GM18517 (cell line): ENCODE results near the gene NRSN2.
"Not testable (repeated sequence)": the region's sequence is repeated elsewhere in the genome, so short reads cannot be mapped to it uniquely, and the experiment has no call there.

Experiments used
- ATAC-seq: cut with Tn5 transposase; IDR thresholded peaks from one replicate; pipeline ENCODE4 v1.9.1; 2021; ENCODE audit warnings: mild to moderate bottlenecking, moderate library complexity; ENCODE audit not compliant: unreplicated experiment

Gene NRSN2

DNA sequence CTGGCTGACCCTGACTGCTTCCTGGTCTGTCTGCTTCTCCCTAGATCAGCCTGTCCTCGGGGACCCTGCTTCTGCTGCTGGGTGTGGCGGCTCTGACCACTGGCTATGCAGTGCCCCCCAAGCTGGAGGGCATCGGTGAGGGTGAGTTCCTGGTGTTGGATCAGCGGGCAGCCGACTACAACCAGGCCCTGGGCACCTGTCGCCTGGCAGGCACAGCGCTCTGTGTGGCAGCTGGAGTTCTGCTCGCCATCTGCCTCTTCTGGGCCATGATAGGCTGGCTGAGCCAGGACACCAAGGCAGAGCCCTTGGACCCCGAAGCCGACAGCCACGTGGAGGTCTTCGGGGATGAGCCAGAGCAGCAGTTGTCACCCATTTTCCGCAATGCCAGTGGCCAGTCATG lies 6.3 kb downstream of the NRSN2 start:
- ATAC-seq = no peak

DNA sequence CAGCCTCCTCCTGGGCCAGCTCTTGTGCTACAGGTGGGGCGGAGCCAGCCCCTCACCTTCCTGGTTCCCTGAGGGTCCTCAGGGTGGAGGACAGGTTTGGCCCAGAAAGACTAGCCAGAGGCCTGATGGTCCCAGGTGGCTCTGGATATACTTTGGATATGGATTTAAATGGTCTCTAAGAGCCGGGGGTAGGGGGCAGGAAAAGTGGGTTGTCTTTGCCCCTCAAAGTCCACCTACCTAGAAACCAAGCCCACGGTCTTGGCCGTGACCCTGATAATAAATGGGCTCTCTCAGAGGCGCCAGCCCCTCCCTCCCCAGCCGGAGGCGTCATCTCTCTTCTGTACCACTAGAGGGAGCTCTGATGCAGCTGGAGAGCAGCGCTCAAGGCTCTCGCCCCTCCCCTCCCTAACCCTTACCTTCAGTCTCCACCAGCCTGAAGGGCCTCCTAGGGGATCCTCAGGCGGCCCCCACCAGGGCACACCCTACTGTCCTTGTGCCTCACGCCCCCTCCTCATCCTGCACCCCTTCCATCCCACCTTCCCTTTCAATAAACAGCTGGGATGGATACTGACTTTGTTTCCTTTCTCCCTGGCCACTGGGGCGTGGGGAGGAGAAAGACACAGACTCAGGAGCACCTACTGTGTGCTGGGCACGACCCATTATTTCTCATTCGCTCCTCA lies 7.5 kb downstream of the NRSN2 start:
- ATAC-seq = no peak

DNA sequence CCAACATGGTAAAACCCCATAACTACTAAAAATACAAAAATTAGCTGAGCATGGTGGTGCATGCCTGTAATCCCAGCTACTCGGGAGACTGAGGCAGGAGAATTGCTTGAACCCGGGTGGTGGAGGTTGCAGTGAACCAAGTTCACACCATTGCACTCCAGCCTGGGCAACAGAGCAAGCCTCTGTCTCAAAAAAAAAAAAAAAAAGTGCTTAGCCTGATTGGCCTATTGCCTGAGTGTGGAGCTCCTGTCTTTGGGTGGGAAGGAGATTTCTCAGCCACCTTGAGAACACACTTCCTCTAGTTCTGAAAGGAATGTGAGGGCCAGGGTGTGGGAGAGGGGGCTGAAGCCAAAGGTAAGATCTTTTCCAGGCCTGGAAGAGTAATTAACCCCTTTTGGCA lies 9.2 kb downstream of the NRSN2 start:
- ATAC-seq = not testable (repeated sequence)

DNA sequence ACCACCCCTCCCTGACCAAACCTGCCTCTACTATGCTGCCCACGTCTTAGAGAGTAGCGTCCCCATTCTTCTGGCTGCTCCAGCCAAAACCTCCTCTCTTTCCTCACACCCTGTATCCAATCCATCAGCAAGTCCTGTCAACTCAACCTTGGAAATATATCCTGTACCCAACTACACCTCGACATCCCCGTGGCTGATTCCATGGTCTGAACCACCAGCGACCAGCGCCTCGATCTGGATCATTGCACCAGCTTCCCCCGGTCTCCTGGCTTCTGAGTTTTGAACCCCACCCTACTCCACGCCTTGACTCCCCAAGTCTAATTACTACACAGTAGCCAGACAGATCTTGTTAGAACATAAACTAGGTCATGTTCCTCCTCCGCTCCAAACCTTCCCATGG lies 9.8 kb downstream of the NRSN2 start:
- ATAC-seq = no peak

DNA sequence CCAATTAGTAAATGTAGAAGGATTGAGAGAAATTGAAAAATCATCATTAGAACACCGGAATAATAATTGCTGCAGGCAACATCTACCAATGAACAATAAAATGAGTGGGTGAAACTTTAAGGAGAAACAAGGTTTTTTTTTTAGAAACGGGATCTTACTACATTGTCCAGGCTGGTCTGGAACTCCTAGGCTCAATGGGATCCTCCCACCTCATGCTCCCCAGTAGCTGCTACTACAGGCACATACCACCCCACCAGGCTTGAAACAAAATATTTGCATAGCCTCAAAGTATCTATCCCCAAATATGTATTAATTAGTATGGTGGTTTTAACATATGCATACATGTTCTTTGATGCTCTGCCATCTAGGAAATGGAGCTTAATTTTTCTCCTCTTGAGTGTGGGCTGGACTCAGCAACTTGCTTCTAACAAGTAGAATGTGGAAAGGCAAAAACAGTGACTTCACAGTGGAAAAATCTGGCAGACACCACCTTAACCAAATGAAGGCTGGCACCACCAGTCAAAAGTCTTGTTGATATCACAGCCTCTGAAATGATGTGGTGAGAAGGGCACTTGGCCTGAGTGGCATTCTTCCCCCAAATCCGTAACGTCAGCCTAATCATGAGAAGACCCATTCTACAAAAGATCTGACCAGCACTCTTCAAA lies 12.1 kb downstream of the NRSN2 start:
- ATAC-seq = no peak

DNA sequence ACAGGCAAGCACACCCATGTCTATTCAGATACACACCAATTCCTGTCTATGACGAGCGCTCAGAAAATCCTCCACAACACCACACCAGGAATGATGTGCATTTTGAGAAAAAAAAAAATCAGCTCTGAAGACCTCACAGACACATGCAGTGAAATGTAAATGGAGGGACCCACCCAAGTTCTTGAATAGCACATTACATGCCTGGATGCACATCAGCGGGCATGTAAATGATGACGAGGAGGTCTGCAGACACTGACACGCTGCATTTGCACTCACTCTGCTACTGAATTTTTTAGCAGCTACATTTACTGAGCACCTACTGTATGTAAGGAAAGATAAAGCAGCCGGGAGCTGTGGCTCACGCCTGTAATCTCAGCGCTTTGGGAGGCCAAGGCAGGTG lies 14.7 kb downstream of the NRSN2 start:
- ATAC-seq = peak; percentile 56

DNA sequence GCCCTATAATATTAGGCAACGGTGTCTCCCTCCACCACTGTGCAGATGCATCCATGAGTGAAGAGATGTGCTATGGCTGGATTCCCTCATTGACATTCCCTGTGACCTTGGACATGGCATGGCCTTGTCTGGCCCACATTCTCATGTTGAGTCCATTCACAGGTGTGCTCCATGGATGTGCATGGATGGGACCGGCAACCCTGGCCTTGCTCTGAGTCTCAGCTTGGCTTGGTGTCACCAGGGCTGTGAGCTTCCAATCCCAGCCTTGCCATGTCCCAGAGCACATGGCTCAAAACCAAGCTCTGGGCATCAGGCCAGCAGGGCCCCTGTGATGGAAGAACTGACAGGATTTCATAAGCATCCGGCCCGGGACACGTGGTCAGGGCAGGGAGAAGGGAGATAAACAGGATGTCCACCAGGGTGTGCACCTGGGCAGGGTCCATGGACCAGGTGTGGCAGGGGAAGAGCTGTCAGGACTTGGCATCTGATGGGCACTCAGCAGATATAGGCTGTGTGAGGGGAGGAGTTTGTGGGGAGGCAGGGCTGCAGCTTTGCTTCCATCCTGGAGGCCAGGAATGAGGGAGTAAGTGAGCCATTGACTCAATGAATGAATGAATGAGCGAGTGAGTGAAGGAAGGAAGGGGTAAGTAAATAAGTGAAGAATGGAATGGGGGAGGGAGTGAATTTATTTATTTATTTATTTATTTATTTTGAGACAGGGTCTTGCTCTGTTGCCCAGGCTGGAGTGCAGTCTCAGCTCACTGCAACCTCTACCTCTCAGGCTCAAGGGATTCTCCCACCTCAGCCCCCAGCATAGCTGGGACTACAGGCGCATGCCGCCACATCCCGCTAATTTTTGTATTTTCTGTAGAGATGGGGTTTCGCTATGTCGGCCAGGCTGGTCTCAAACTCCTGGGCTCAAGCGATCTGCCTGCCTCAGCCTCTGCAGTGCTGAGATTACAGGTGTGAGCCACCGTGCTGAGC lies 15.7 kb downstream of the NRSN2 start:
- no peak for ATAC-seq

DNA sequence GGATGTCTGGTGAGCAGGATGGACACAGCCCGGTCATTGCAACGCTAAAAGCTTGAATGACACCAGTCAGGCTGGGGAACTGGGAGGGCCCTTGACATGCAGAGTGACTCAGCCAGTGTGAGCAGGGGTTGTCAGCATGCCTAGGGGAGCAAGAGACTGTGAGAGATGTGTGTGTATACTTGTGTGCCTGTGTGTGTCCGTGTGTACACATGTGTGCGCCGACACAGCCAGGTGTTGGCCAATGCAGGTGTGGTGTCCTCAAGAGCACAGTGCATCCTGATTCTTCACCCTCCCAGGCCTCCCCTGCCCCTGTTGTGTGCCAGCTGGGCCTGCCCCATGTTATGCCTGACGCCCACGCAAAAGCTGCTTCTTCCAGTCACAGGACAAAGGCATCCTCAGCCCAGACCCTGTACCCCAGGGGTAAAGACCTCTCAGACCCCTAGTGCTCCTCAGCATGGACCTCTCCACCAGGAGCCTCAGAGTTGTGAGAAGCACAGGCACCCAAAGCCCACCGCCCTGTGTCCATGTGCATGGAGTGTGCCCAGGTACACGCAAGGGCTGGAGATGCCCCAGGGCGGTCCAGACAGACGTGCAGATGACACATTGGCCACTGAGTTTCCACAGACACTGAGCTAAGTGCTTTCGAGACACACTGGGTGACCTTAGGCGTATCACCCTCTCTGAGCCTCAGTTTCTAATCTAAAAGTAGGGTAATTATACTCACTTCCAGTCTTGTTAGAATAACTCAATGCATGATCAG lies 16.6 kb downstream of the NRSN2 start:
- no peak for ATAC-seq

DNA sequence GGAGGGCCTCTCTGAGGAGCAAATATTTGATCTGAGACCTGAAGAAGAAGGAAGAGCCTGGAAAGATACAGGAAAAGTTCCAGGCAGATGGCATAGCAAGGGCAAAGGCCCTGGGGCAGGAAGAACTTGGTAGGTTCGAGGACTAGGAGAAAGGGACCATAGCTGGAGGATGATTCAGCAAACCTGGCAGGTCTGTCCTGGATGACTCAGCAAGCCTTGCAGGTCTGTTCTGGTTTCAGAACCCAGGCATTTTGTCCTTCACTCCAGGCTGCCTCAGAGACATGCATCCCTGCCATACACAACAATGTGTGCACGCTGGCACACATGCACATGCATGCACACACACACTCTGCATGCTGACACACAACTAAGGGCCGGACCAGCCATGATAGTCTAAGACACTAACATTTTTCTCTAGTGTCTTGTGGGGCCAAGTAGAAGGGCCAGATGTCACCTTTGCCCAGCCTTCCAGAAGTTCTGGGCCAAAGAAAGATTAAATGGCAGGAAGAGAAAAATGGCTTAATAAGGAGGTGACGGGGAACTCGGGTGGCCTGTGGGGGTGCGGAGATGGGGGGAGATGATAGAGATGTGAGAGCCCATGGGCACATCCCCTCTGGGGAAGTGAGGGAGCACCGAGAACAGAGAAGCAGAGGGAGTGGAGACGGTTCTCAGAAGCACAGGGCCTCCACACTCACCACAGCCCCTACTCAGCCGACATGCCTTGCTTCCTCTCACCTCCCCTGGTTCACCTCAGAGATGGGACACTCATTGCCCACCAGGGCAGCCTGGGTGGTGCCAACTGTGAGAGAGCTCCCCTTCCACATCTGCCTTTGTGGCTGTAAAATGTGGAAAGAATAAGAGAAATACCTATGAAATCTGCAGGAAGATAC lies 18.2 kb downstream of the NRSN2 start:
- ATAC-seq = no peak

DNA sequence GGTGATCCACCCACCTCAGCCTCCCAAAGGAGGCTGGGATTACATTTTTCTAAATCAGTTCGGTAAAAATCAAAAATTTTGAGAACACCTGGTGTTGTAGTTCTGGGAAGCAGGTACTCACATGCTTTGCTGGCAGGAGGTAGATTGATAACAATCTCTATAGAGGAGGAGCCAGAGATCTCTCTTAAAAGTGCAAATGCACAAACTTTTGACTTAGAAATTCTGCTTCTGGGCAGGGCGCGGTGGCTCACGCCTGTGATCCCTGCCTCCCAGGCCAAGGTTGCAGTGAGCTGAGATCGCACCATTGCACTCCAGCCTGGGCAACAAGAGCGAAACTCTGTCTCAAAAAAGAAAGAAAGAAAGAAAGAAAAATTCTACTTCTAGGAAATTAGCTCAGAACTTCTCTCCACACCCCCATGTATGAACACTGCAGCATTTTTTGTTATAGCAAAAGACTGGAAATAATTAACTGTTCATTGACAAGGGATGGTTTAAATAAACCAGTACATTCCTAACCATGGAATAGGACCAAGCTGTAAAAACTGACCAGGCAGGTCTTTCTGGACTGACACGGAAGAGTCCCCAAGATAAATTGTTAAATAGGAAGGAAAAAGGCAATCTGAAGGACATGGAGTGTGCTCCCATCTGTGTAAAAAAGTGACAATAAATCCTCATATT lies 19.3 kb downstream of the NRSN2 start:
- no peak for ATAC-seq

DNA sequence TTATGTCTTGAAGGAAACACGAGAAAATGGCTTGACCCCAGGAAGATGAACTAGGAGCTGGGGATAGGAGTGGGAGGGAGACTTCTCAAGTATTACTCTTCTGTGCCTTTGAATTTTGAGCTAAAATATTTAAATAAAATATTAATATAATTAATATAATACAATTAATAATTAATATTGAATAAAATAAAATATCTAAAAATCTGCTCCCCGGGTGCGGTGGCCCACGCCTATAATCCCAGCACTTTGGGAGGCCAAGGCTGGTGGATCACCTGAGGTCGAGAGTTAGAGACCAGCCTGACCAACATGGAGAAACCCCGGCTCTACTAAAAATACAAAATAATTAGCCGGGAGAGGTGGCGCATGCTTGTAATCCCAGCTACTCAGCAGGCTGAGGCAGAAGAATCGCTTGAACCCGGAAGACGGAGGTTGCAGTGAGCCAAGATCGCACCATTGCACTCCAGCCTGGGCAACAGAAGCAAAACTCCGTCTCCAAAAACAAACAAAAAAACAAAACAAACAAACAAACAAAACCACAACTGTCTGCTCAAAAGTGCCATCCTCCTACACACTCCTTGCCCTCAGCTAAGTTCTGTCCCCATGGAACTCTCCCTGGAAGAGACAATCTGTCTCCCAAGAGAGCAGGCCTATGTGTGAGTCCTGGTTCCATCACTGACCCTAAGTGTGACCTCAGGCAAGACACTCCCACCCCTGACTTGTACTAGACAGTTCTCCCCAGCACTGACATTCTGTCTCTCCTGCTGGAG lies 20.0 kb downstream of the NRSN2 start:
- ATAC-seq = no peak

DNA sequence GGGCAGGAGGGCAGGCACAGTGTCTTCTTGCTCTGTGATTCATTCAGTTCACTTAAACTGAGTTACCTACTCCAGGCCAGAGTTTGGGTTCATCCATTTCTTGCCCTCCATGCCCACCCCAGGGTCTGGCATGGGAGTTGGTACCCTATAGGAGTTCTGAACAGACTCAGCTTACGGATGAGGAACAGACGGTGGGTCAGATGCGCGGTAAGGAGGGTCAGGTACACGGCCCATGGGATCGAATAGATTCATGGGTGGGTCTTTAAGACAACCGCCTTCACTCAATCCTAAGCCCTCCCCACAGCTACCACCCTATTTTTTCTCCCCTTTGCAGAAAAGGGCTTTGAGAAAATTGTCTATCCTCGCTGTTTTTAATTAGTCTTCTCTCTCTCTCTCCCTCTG lies 20.6 kb downstream of the NRSN2 start:
- no peak for ATAC-seq

DNA sequence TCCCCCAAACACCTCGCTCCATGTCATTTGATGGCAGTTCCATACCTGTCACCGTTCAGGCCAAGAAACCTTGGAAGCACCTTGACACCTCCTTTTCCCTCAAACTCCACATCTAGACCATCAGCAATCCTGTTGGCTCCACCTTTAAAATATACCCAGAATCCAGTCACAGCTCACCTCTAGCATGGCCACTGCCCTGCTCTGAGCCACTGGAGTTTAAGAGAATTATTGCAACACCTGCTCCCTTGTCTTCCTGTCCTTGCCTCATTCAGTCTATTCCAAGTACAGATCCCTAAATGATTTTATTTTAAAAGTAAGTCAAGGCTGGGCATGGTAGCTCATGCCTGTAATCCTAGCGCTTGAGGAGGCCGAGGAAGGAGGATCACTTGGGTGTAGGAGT lies 22.0 kb downstream of the NRSN2 start:
- ATAC-seq = no peak

DNA sequence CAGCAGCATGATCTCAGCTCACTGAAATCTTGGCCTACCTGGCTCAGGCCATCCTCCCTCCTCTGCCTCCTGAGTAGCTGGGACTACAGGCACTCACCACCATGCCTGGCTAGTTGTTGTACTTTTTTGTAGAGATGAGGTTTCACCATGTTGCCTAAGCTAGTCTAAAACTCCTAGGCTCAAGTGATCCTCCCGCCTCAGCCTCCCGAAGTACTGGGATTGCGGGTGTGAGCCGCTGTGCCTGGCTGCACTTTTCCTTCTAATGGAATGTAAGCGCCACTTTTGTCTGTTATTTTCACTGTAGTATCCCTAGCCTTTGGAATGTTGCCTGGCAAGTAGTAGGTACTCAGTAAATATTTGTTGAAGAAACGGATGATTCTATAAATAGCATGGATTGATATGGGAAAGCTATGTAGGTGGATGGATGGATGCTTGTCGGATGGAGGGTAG lies 23.3 kb downstream of the NRSN2 start:
- ATAC-seq = no peak

DNA sequence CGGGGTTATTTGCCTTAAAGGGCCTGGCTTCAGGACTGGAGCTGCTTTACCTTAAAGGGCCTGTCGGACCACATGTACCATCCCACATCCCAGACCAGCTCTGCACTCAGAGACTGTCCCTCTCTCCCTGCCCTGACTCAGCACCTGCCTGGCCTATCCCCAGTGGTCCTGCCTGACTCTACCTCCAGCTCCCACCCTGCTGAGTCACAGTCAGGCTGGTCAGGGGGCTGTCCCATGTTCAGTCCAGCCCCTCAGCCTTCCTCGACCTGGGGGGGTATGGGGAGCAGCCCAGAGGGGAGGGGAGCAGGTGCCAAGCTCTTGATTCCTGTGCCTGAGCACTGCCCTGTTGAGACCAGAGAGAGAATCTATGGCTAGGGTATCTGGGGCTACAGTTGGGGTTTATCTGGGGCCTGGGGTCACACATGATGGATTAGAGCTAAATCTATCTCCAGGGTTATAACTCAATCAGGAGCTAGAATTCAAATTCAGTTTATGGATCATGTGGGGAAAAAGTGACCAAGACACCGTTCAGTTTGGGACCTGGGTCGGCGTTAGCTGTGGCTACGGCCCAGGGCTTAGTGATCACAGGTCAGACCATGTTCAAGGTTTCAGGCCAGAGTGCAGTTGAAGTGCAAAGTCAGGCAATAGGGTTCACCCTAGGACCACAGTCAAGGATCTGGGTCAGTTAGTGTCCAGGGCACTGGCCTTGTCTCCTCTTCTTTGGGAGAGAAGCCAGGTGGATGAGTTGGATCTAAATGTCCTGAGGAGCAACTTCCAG lies 24.3 kb downstream of the NRSN2 start:
- ATAC-seq = no peak

DNA sequence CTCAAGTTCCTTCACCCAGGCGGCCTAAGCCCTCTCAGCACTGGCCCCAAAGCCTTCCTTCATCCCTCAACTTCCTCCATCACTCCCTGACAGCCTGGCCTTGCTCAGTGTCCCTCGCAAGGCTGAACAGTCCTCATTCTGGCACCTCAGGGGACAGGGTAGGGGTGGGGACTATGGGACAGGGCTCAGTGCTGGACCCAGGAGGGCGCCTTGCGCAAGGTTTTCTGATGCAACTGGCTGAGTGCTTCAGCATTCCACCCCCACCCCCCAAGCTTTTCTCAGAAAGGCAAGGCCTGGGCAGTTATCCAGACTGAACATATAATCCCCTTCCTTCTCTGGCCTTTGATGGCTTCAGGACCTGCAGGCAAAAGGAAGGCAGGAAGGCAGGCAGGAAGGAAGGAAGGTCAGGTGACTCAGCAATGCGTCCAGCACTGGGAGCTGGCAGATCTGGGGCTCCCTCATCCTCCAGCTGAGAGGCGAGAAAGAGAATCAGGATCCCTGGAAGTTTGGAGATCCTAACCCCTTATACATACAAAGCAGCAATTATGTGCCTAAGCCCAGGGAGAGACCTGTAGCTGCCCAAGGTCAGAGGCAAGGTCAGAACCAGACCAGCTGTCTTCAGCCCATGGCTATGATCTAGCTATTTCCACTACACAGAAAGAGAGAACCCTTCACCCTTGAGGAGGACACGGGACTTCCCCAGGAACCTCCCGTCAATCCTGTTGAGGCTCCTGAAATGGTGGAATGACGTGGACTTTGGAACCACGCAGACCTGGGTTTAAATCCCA lies 25.0 kb downstream of the NRSN2 start:
- no peak for ATAC-seq

DNA sequence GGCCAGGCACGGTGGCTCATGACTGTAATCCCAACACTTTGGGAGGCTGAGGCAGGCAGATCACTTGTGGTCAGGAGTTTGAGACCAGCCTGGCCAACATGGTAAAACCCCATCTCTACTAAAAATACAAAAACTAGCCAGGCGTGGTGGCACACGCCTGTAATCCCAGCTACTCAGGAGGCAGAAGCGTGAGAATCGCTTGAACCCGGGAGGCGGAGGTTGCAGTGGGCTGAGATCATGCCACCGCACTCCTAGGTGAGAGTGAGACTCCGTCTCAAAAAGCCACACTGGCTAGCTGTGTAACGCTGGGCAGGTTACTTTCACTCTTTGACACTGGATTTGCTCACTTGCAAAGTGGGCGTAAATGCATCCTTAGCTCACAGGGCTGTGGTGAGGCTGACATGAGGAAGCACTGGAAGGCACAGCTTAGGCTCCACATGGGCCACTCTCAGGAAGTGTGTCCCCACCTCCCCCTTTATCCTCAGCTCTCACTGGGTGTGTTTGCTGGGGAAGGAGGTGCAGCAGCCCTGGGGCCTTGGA lies 25.7 kb downstream of the NRSN2 start:
- not testable (repeated sequence) for ATAC-seq
